NT2/D1 (cell line): ENCODE data around the gene GIT2.

Experiments
- YY1 ChIP-seq: IDR thresholded peaks from 2 replicates; pipeline ENCODE4 v1.6.1; 2011; ENCODE audit not compliant: insufficient read length, insufficient read depth
- ZNF274 ChIP-seq: IDR thresholded peaks from 2 replicates; pipeline ENCODE4 v1.6.1; 2011; ENCODE audit warnings: mild to moderate bottlenecking, low read depth, low read length

DNA sequence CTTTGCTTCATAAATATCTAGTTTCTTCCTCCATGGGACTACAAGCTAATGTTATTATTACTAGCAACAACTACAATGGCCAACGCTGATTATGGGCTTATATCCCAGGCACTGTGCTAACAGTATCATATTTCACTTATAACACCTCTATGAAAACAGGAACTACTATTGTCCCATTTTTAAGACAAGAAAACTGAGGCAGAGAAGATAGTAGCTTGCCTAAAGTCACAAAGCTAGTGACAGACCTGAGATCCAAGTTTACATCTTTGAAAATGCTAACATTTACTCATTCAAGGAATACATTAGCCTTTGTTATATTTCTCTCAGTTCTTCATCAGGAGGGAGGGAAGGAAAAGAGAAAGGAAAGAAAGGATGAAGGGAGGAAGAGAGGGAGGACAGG, 32.8 kb downstream of the GIT2 start:
- no peak for TF ChIP-seq ZNF274
- no peak for TF ChIP-seq YY1
